ENCODE measurements around the gene VAMP4.
"Not testable (repeated sequence)": the region's sequence is repeated elsewhere in the genome, so short reads cannot be mapped to it uniquely, and the experiment has no call there.

VAMP4 gene

GRCh38 chr1:171707583-171707982 is 34.3 kb downstream of the VAMP4 start:
- no peak overlapping the region for H3K4me3 ChIP-seq (ENCODE audit: low read length)
- no peaks in the 10 kb centered on the region for H3F3A ChIP-seq (ENCODE audit: insufficient read depth, low read length)
- H3K9me2 ChIP-seq (replicated peaks; ENCODE audit: insufficient read depth, low read length), result no peaks in the 10 kb centered on the region
- H3K79me2 ChIP-seq (ENCODE audit: low read length), result no peaks in the 10 kb centered on the region
- H3K27me3 ChIP-seq (replicated peaks; ENCODE audit: insufficient read depth, low read length), result no peaks in the 10 kb centered on the region
- H3K4me2 ChIP-seq (ENCODE audit: low read depth, low read length), result no peak overlapping the region
- no peaks in the 10 kb centered on the region for H3K4me1 ChIP-seq (ENCODE audit: low read length)
- DNase-seq, result no peak
- no peaks in the 10 kb centered on the region for H4K20me1 ChIP-seq (ENCODE audit: insufficient read depth, low read length)
- H3K27ac ChIP-seq (ENCODE audit: low read length), result no peak overlapping the region
- no peak overlapping the region for H2AFZ ChIP-seq (ENCODE audit: low read length)
- TF ChIP-seq EZH2phosphoT487 (IDR thresholded peaks at IDR 0.05; ENCODE audit: low read length), result no peak
- TF ChIP-seq CTCF (IDR thresholded peaks at IDR 0.05; ENCODE audit: low read length), result no peak
- no peaks in the 10 kb centered on the region for H3K9me3 ChIP-seq (replicated peaks; ENCODE audit: insufficient read depth, low read length)
- H3K9ac ChIP-seq (ENCODE audit: low read length), result no peak overlapping the region
- H3K36me3 ChIP-seq (replicated peaks; ENCODE audit: insufficient read depth, low read length), result no peaks in the 10 kb centered on the region

GRCh38 chr1:171702598-171702997 is 39.3 kb downstream of the VAMP4 start:
- H3F3A ChIP-seq (ENCODE audit: insufficient read depth, low read length), result no peaks in the 10 kb centered on the region
- H4K20me1 ChIP-seq (ENCODE audit: insufficient read depth, low read length), result no peaks in the 10 kb centered on the region
- no peak overlapping the region for H3K9ac ChIP-seq (ENCODE audit: low read length)
- no peaks in the 10 kb centered on the region for H3K4me1 ChIP-seq (ENCODE audit: low read length)
- no peaks in the 10 kb centered on the region for H3K27me3 ChIP-seq (replicated peaks; ENCODE audit: insufficient read depth, low read length)
- TF ChIP-seq EZH2phosphoT487 (IDR thresholded peaks at IDR 0.05; ENCODE audit: low read length), result no peak
- TF ChIP-seq EZH2 (optimal IDR thresholded peaks at IDR 0.05; ENCODE audit: low read depth, low read length), result no peak
- no peak for TF ChIP-seq CTCF (IDR thresholded peaks at IDR 0.05; ENCODE audit: low read length)
- H3K79me2 ChIP-seq (ENCODE audit: low read length), result no peaks in the 10 kb centered on the region
- H3K9me3 ChIP-seq (replicated peaks; ENCODE audit: insufficient read depth, low read length), result no peaks in the 10 kb centered on the region
- no peak overlapping the region for H3K27ac ChIP-seq (ENCODE audit: low read length)
- H3K4me3 ChIP-seq (ENCODE audit: low read length), result no peak overlapping the region
- no peak overlapping the region for H2AFZ ChIP-seq (ENCODE audit: low read length)
- H3K4me2 ChIP-seq (ENCODE audit: low read depth, low read length), result no peak overlapping the region
- H3K9me2 ChIP-seq (replicated peaks; ENCODE audit: insufficient read depth, low read length), result no peaks in the 10 kb centered on the region
- no peak for DNase-seq
- H3K36me3 ChIP-seq (replicated peaks; ENCODE audit: insufficient read depth, low read length), result no peaks in the 10 kb centered on the region

- no peak overlapping the region for H3K9ac ChIP-seq (ENCODE audit: low read length)
- H3K79me2 ChIP-seq (ENCODE audit: low read length), result no peaks in the 10 kb centered on the region
- no peak overlapping the region for H3K4me2 ChIP-seq (ENCODE audit: low read depth, low read length)
- no peaks in the 10 kb centered on the region for H4K20me1 ChIP-seq (ENCODE audit: insufficient read depth, low read length)
- no peaks in the 10 kb centered on the region for H3K9me3 ChIP-seq (replicated peaks; ENCODE audit: insufficient read depth, low read length)
- H2AFZ ChIP-seq (ENCODE audit: low read length), result no peak overlapping the region
- no peaks in the 10 kb centered on the region for H3F3A ChIP-seq (ENCODE audit: insufficient read depth, low read length)
- TF ChIP-seq CTCF (IDR thresholded peaks at IDR 0.05; ENCODE audit: low read length) (no peak), EZH2phosphoT487 (IDR thresholded peaks at IDR 0.05; ENCODE audit: low read length) (no peak), EZH2 (optimal IDR thresholded peaks at IDR 0.05; ENCODE audit: low read depth, low read length) (no peak)
- H3K27me3 ChIP-seq (replicated peaks; ENCODE audit: insufficient read depth, low read length), result no peaks in the 10 kb centered on the region
- H3K4me1 ChIP-seq (ENCODE audit: low read length), result no peaks in the 10 kb centered on the region
- no peaks in the 10 kb centered on the region for H3K36me3 ChIP-seq (replicated peaks; ENCODE audit: insufficient read depth, low read length)
- no peaks in the 10 kb centered on the region for H3K9me2 ChIP-seq (replicated peaks; ENCODE audit: insufficient read depth, low read length)
- H3K27ac ChIP-seq (ENCODE audit: low read length), result no peak overlapping the region
- no peak for DNase-seq
- no peak overlapping the region for H3K4me3 ChIP-seq (ENCODE audit: low read length)
Observed at GRCh38 chr1:171699531-171699930, 42.3 kb downstream of the VAMP4 start.

GRCh38 chr1:171695772-171696171 is 46.1 kb downstream of the VAMP4 start:
- not testable (repeated sequence) for DNase-seq; H4K20me1 ChIP-seq (ENCODE audit: insufficient read depth, low read length)

GRCh38 chr1:171693541-171693940 is 48.3 kb downstream of the VAMP4 start:
- H3K9me3 ChIP-seq (replicated peaks; ENCODE audit: insufficient read depth, low read length); H3K79me2 ChIP-seq (ENCODE audit: low read length); H3F3A ChIP-seq (ENCODE audit: insufficient read depth, low read length); H3K4me2 ChIP-seq (ENCODE audit: low read depth, low read length); H3K36me3 ChIP-seq (replicated peaks; ENCODE audit: insufficient read depth, low read length); H3K9ac ChIP-seq (ENCODE audit: low read length); H3K4me1 ChIP-seq (ENCODE audit: low read length); H3K27ac ChIP-seq (ENCODE audit: low read length); H3K4me3 ChIP-seq (ENCODE audit: low read length); DNase-seq; H2AFZ ChIP-seq (ENCODE audit: low read length); H4K20me1 ChIP-seq (ENCODE audit: insufficient read depth, low read length); H3K27me3 ChIP-seq (replicated peaks; ENCODE audit: insufficient read depth, low read length); H3K9me2 ChIP-seq (replicated peaks; ENCODE audit: insufficient read depth, low read length): not testable (repeated sequence)

More at GRCh38 chr1:171695772-171696171, 46.1 kb downstream of the VAMP4 start:
- not testable (repeated sequence) for H3K36me3 ChIP-seq (replicated peaks; ENCODE audit: insufficient read depth, low read length); H2AFZ ChIP-seq (ENCODE audit: low read length); H3K79me2 ChIP-seq (ENCODE audit: low read length); H3F3A ChIP-seq (ENCODE audit: insufficient read depth, low read length); H3K27ac ChIP-seq (ENCODE audit: low read length); H3K9me3 ChIP-seq (replicated peaks; ENCODE audit: insufficient read depth, low read length); H3K4me2 ChIP-seq (ENCODE audit: low read depth, low read length); H3K9me2 ChIP-seq (replicated peaks; ENCODE audit: insufficient read depth, low read length); H3K4me1 ChIP-seq (ENCODE audit: low read length); H3K9ac ChIP-seq (ENCODE audit: low read length); H3K27me3 ChIP-seq (replicated peaks; ENCODE audit: insufficient read depth, low read length); H3K4me3 ChIP-seq (ENCODE audit: low read length)

Data from MM.1S (cell line).